ENCODE measurements around the gene HCFC1R1. TPM values are rescaled to one million over a fixed set of nuclear protein-coding genes. Genes with fewer than 3 reads are reported as not detected.

Gene HCFC1R1
- total RNA-seq, 1 donor from 2014 or later = 65.7 TPM

DNA sequence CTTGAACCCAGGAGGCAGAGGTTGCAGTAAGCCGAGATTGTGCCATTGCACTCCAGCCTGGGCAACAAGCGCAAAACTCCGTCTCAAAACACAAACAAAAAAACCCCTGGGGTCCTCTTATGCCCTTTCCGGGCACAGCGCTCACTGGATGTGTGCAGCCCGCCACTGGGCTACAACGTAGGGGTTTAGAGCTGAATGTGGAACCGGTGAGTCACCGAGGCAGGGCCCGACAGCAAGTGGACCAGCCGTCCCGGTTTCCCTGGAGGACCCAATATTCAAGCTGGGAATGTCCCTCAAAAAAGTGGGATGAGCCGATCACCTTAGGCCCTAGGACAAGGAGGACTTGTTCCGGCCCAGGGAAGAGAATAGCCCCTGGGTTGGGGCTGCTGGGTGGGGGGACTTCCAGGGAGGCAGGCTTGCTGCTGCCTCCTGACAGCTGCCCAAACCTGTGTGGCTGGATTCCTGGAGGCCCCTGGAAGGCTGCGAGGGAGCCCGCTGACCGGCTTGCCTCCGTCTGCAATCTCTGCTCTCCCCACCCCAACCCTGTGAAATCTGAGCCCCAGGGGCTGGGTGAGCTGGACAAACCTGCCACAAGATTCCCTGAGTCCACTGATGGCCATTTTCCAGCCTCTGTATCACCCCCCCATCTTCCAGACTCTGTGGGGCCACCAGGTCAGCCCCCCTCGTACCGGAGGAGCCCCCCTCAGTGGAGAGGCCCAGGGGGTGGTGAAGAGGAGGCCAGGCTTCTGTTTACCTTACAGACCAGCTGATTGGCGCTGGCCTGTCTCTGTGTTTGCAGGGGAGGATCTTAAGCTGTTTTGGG lies 14.0 kb downstream of the HCFC1R1 start:
- H3K27me3 Mint-ChIP-seq (ENCODE audit: low read depth) = peaks cover 68% of the 10 kb centered on the region

DNA sequence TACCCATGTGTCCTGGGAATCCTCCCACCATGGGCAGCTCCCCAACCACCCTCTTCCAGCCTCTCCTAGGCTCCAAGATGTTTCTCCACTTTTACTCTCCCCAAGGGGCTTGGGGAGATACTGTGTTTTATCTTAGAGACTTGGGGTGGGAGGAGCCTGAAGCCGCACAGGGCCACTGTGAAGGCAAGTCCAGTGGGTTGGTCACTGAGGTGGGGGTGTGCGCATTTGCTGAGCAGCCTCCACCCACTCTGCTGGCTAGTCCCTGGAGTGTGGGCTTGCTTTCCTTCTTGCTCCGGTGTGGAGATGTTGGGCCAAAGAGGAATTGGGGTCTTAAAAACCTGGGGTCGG lies 15.1 kb downstream of the HCFC1R1 start:
- Mint-ChIP-seq H3K27me3 (ENCODE audit: low read depth) (peaks cover 62% of the 10 kb centered on the region), H3K36me3 (no peaks in the 10 kb centered on the region), H3K27ac (peak overlapping the region; percentile 94), H3K9me3 (no peaks in the 10 kb centered on the region), H3K4me3 (no peak overlapping the region), H3K4me1 (peaks cover 67% of the 10 kb centered on the region)
- no peak for DNase-seq (ENCODE audit: low spot score in 2 of 2, unreplicated experiment in 2 of 2)
- TF ChIP-seq, protein P1, sequence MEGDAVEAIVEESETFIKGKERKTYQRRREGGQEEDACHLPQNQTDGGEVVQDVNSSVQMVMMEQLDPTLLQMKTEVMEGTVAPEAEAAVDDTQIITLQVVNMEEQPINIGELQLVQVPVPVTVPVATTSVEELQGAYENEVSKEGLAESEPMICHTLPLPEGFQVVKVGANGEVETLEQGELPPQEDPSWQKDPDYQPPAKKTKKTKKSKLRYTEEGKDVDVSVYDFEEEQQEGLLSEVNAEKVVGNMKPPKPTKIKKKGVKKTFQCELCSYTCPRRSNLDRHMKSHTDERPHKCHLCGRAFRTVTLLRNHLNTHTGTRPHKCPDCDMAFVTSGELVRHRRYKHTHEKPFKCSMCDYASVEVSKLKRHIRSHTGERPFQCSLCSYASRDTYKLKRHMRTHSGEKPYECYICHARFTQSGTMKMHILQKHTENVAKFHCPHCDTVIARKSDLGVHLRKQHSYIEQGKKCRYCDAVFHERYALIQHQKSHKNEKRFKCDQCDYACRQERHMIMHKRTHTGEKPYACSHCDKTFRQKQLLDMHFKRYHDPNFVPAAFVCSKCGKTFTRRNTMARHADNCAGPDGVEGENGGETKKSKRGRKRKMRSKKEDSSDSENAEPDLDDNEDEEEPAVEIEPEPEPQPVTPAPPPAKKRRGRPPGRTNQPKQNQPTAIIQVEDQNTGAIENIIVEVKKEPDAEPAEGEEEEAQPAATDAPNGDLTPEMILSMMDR (IDR thresholded peaks at IDR 0.05; ENCODE audit: unreplicated experiment) = no peak

More for the DNA sequence above, 14.0 kb downstream of the HCFC1R1 start:
- no peaks in the 10 kb centered on the region for H3K36me3 Mint-ChIP-seq
- DNase-seq (ENCODE audit: low spot score in 2 of 2, unreplicated experiment in 2 of 2) = peak; percentile 82 to 92
- peaks cover 74% of the 10 kb centered on the region for H3K4me1 Mint-ChIP-seq
- TF ChIP-seq, protein P1 (IDR thresholded peaks at IDR 0.05; ENCODE audit: unreplicated experiment) = no peak
- H3K4me3 Mint-ChIP-seq = peak overlapping the region; percentile 39
- H3K9me3 Mint-ChIP-seq = no peaks in the 10 kb centered on the region
- H3K27ac Mint-ChIP-seq = peak overlapping the region; percentile 94

- no peak for DNase-seq (ENCODE audit: low spot score in 2 of 2, unreplicated experiment in 2 of 2)
- H3K27me3 Mint-ChIP-seq (ENCODE audit: low read depth) = peaks cover 58% of the 10 kb centered on the region
Measured at GRCh38 chr16:3007957-3008689, 15.6 kb downstream of the HCFC1R1 start.

GRCh38 chr16:3007059-3007956 lies 16.4 kb downstream of the HCFC1R1 start:
- Mint-ChIP-seq H3K36me3 (no peaks in the 10 kb centered on the region), H3K4me1 (peaks cover 53% of the 10 kb centered on the region), H3K4me3 (peak overlapping the region; percentile 31), H3K27me3 (ENCODE audit: low read depth) (peaks cover 54% of the 10 kb centered on the region), H3K27ac (peak overlapping the region; percentile 94), H3K9me3 (no peaks in the 10 kb centered on the region)
- TF ChIP-seq, protein P1 (IDR thresholded peaks at IDR 0.05; ENCODE audit: unreplicated experiment) = no peak
- DNase-seq (ENCODE audit: low spot score in 2 of 2, unreplicated experiment in 2 of 2) = no peak

More at GRCh38 chr16:3007957-3008689, 15.6 kb downstream of the HCFC1R1 start:
- TF ChIP-seq, protein P1 (IDR thresholded peaks at IDR 0.05; ENCODE audit: unreplicated experiment) = no peak
- H3K4me3 Mint-ChIP-seq = peak overlapping the region; percentile 10
- peaks cover 61% of the 10 kb centered on the region for H3K4me1 Mint-ChIP-seq
- peak overlapping the region; percentile 94 for H3K27ac Mint-ChIP-seq
- H3K36me3 Mint-ChIP-seq = no peaks in the 10 kb centered on the region
- no peaks in the 10 kb centered on the region for H3K9me3 Mint-ChIP-seq

GRCh38 chr16:3004781-3005284 lies 18.9 kb downstream of the HCFC1R1 start:
- peak overlapping the region; percentile 72 for H3K4me3 Mint-ChIP-seq
- peaks cover 49% of the 10 kb centered on the region for H3K27me3 Mint-ChIP-seq (ENCODE audit: low read depth)
- H3K9me3 Mint-ChIP-seq = no peaks in the 10 kb centered on the region
- DNase-seq (ENCODE audit: low spot score in 2 of 2, unreplicated experiment in 2 of 2) = no peak
- no peaks in the 10 kb centered on the region for H3K36me3 Mint-ChIP-seq
- H3K27ac Mint-ChIP-seq = peak overlapping the region; percentile 92
- peaks cover 41% of the 10 kb centered on the region for H3K4me1 Mint-ChIP-seq
- TF ChIP-seq, protein P1 (IDR thresholded peaks at IDR 0.05; ENCODE audit: unreplicated experiment) = no peak
